ENCODE data around the gene FRMD6.

FRMD6 gene

GRCh38 chr14:51651388-51652167, at the start of gene FRMD6:
FRMD6 (plus strand) TSS chr14:51651910; CDS start chr14:51689837, 37,927 bp downstream.
- peak; percentile 68 to 90 for DNase-seq

GRCh38 chr14:51602310-51602709, 49.4 kb upstream of the FRMD6 start:
- DNase-seq: no peak

- DNase-seq: no peak
Observed at GRCh38 chr14:51603495-51603894, 48.2 kb upstream of the FRMD6 start.

- no peak for DNase-seq
Observed at GRCh38 chr14:51604073-51604472, 47.6 kb upstream of the FRMD6 start.

- no peak for DNase-seq
Observed at GRCh38 chr14:51605575-51605974, 46.1 kb upstream of the FRMD6 start.

GRCh38 chr14:51607711-51608110, 44.0 kb upstream of the FRMD6 start:
- no peak for DNase-seq

- no peak for DNase-seq
Observed at GRCh38 chr14:51609251-51609954, 42.3 kb upstream of the FRMD6 start.

- DNase-seq: no peak
Observed at GRCh38 chr14:51609955-51610283, 41.8 kb upstream of the FRMD6 start.

- no peak for DNase-seq
Observed at GRCh38 chr14:51610771-51611170, 40.9 kb upstream of the FRMD6 start.

- DNase-seq: no peak
Observed at GRCh38 chr14:51612449-51612848, 39.3 kb upstream of the FRMD6 start.

- no peak for DNase-seq
Observed at GRCh38 chr14:51613416-51613815, 38.3 kb upstream of the FRMD6 start.

- DNase-seq: peak in 1 of 2 experiments; percentile 15
Observed at GRCh38 chr14:51614707-51615106, 37.0 kb upstream of the FRMD6 start.

- DNase-seq: no peak
Observed at GRCh38 chr14:51616256-51616655, 35.5 kb upstream of the FRMD6 start.

GRCh38 chr14:51616724-51617409, 34.8 kb upstream of the FRMD6 start:
- DNase-seq: peak; percentile 78 to 79

GRCh38 chr14:51619561-51619960, 32.1 kb upstream of the FRMD6 start:
- no peak for DNase-seq

GRCh38 chr14:51620056-51620455, 31.7 kb upstream of the FRMD6 start:
- DNase-seq: no peak

GRCh38 chr14:51621654-51622053, 30.1 kb upstream of the FRMD6 start:
- DNase-seq: no peak

GRCh38 chr14:51622376-51622775, 29.3 kb upstream of the FRMD6 start:
- no peak for DNase-seq

GRCh38 chr14:51624955-51625569, 26.6 kb upstream of the FRMD6 start:
- DNase-seq: no peak

GRCh38 chr14:51626185-51626584, 25.5 kb upstream of the FRMD6 start:
- no peak for DNase-seq

- DNase-seq: no peak
Observed at GRCh38 chr14:51626788-51627187, 24.9 kb upstream of the FRMD6 start.

- DNase-seq: no peak
Observed at GRCh38 chr14:51627313-51627712, 24.4 kb upstream of the FRMD6 start.

- DNase-seq: no peak
Observed at GRCh38 chr14:51628238-51628637, 23.5 kb upstream of the FRMD6 start.

Measured in NCI-H526 (cell line).